Posterior vena cava (tissue), 2 donors: Measurements from ENCODE around the gene TCOF1. TPM values are rescaled to one million over a fixed set of nuclear protein-coding genes. Genes with fewer than 3 reads are reported as not detected.

Experiments used
- DNase-seq: peaks from one replicate; pipeline ENCODE4 v3.0.0-alpha.2; 2020; ENCODE audit warnings: low spot score
- intact Hi-C, 2 donors: fragments of 100-400 bp; cut with DNase I; formaldehyde crosslinking; loops; one replicate each; pipeline versions ENCODE4 v1.14.1 to v1.14.2; 2022 to 2023
- total RNA-seq, 2 donors: library from RNA; stranded (reverse); fragmentation: NEBNext Ultra II Directional; extraction: Animal tissue kit (Norgen Biotek cat#: 25700); gene quantifications; one replicate each; pipeline ENCODE4 v1.2.1, GENCODE V29; 2021
- donor health status: DM: yes; HTN: yes; CAD: no.
- donor health status: DM: yes; HTN: yes; CAD: no.

TCOF1 gene
- total RNA-seq, 2 donors from 2014 or later: 19.2 to 24.4 TPM

DNA sequence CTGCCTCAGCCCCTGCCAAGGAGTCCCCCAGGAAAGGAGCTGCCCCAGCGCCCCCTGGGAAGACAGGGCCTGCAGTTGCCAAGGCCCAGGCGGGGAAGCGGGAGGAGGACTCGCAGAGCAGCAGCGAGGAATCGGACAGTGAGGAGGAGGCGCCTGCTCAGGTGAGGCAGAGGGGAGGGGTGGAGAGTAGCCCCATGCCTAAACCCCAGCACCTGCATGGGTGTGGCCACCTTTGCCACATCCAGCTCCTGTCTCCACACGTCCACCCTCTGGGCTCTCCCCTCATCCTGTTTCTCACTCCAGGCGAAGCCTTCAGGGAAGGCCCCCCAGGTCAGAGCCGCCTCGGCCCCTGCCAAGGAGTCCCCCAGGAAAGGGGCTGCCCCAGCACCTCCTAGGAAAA lies 17.2 kb downstream of the TCOF1 start:
- intact Hi-C loops: no loop called here
- DNase-seq: no peak

DNA sequence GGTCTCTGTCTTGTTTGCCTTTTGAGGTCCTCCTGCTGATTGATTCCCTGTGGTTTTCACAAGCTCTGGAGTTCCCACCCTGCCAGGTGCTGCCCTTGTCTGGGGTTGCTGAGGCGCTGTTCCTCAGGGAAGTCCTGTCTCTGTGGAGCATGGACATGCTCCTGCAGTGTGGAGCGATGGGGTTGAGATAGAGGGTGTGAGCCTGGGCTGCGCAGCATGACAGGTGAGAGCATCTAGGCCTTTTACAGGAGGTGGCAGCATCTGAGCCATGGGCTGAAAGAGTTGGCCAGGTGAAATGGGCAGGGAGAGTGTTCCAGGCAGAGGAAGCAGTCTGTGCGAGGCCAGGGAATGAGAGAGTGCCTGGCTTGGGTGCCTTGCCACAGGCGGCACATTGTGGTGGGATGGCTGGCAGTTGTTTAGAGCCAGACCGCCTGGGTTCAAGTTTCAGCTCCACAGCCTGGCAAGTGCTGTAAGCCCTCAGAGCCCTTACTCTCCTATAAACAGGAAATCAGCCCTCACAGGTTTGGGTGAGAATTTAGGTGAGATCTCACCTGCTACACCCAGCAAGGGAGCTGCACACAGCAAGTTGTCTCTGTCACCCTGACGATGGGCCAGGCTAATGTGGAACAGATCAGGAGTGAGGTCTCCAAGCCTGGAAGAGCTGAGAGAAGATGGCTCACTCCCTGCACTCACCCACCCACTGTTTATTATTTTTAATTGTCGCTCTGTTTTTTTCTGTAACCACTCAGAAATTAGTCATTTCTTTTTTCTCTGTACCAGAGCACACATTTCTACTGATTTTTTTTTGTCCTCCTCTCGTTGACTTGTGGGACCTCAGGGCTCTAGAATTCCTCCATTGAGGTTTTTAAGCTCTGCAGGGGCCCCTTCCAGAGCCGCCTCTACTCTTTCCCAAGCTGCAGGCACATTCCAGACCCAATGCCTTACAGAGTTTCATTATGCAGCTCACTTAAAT lies 19.6 kb downstream of the TCOF1 start:
- DNase-seq: no peak
- intact Hi-C loops: no loop called here

- DNase-seq: no peak
- intact Hi-C loops: no loop called here
Measured at GRCh38 chr5:150377964-150378694, 20.6 kb downstream of the TCOF1 start.

DNA sequence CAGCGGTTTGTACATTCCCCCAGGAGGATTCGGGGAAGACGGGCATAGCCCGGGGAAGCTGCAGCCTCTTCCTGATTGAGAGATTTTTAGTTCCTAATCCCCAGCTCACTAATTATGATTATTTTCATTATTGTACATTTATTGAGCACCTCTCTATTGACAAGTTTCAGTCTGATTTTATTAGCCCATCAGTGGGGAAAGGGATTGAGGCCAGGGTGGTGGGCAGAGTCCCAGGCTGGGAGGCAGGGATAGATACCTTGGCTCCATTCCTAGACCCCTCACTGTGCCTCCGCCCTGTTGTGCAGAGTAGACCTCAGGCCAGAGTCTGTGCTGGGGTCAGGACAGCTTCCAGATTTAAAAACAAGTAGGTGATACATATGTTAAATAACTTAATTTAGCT lies 27.2 kb downstream of the TCOF1 start:
- no peak for DNase-seq
- intact Hi-C loops: no loop called here

DNA sequence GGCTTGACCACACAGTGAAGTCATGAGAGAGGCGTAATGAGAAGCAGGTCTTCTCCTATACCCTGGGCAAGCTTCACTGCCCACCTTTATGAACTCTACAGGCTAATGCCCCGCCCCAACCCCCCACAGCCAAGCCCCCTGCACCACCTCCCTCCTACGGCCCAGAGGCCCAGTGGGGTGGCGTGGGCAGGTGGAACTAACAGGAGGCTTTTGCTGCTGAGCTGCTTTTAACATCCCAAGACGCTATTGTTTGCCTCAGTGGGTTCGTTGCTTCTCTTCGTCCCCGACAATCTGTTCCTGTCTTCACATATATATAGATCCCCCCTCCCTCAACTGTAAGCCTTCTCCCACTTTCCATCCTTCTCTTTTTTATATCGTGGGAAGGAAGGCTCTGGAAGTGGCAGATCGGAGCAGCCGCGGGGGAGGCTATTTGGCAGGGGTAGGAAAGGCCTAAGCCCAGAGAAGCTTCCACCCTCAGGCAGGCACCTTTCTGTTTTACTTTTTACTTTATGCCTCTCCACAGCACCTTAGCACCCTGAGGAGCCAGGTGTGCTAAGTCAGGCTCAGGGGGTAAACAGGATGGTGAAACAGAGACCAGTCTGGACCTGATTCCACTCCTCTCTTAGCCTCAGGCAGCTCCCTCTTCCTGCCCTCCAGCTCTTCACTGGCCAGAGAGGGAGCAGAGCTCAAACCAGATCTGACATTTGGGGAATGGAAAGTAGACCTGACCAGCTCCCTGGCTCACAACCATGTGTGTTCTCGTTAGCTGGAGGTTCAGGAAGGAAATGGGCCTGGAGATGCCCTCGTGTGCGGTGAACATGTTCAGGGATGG lies 28.7 kb downstream of the TCOF1 start:
- DNase-seq: no peak
- intact Hi-C loops: no loop called here

DNA sequence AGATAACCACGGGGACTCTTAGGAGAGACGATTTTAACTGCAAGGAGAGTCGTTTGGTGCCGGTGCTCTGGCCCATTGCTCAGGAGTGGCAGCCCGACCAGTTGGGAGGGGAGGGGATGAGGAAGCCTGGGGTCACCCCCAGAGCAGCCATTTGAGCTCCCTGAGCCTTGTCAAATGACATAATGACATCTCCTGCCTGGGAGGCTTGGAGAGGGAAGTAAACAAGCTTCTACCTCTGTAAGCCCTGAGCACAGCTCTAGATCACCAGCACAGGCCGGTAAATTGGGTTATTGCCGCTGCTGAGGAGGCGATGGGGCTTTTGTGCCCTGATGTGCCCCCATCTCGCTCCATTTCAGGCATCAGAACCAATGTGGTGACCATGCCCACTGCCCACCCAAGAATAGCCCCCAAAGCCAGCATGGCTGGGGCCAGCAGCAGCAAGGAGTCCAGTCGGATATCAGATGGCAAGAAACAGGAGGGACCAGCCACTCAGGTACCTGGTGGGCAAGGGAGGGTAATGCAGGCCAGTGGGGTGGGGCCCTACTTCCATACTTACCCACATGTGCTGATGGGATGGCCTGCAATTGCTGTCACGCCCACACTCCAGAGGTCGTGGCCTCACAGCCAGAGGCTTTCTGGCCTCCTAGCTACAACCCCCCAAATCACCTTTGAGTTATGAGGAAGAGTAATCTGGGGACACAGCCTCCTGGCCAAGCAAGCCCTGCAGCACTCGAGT lies 32.2 kb downstream of the TCOF1 start:
- intact Hi-C loops: no loop called here
- DNase-seq: no peak

DNA sequence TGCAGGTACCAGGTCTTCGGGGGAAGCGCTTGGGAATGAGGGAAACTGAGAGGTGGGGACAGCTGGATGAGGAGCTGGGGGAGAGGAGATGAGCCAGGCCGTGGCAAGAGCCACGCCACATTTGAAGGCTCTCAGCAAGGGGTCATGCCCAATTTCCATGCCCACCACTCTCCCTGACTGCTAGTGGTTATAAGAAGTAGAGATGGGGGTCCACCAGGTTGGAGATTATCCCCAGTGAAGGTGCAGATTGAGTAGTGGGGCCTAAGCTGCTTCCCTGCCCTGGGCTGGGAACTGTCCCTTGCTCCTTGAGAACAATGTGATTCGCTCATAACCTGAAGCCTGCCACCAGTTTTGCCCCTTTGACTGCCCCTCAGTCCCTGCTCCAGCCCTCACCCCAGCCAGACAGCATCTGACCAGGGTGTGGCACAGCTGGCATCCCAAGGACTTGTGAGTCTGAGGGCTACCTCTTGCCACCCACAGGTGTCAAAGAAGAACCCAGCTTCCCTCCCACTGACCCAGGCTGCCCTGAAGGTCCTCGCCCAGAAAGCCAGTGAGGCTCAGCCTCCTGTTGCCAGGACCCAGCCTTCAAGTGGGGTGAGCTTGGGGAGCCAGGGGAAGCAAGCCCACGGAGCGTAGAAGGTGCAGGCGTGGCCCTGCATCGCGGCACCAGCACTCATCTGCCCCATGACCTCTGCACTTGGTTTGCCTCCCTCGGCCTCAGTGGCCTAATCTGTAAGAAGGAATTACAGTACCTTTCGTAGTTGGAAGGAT lies 33.8 kb downstream of the TCOF1 start:
- DNase-seq: no peak
- intact Hi-C loops: no loop called here

GRCh38 chr5:150391986-150392385 lies 34.5 kb downstream of the TCOF1 start:
- no peak for DNase-seq

GRCh38 chr5:150392680-150393079 lies 35.2 kb downstream of the TCOF1 start:
- DNase-seq: no peak
- intact Hi-C loops: no loop called here

More at GRCh38 chr5:150391986-150392385, 34.5 kb downstream of the TCOF1 start:
- intact Hi-C loops: no loop called here

DNA sequence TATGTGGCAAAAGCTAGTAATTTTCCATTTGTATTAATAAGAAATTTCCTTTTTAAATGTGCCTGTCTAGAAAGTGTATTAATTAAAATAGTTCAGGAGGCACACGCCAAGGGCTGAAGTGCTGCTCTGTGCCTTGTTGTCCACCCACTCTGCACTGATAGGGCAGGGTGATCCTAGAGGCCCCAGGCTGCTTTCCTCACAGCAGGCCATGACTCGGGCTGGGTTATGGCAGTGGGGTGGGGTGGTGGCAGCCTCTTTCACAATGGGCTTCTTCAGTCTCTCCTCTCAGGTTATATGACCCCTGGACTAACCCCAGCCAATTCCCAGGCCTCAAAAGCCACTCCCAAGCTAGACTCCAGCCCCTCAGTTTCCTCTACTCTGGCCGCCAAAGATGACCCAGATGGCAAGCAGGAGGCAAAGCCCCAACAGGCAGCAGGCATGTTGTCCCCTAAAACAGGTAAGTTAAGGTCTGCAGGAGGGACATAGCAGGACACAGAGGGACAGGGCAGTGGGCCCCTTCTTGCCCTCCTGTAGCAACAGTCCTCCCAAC lies 35.7 kb downstream of the TCOF1 start:
- intact Hi-C loops: no loop called here

GRCh38 chr5:150394131-150394530 lies 36.6 kb downstream of the TCOF1 start:
- intact Hi-C loops: no loop called here
- DNase-seq: no peak

More for the DNA sequence above, 35.7 kb downstream of the TCOF1 start:
- DNase-seq: no peak

DNA sequence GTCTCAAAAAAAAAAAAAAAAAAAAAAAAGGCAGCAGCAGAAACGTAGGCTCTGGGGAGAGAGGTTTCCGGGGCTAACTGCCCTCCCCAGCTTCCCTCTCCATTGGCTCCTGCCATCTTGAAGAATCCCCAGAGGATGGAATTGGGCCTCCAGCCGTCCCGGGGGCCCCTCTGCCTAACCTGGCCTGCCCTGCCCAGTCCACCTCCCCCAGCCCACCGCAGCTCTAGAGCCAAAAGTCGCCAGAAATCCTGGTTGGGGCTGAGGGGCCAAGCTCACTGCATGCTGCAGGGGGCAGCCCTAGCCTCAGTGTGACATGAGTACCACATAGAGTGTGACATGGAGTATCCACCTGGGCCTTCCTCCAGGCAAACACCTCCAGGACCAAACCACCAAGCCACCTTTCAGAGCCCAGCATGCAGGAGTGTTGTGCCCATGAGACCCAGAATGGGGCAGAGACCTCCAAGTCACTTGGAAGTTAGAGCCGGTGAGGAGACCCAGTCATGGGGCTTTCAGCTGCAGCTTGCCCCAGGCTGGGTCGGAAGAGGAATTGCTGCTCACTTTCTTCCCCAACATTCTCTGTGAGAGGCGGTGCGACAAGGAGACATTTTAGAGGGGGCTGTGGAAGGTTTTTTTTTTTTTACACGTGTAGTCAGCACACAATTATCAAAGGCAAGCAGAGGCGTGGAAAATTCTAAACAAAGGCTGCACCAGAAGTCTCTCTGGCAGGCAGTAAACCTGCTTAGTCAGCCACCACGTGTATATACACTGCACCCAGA lies 37.6 kb downstream of the TCOF1 start:
- intact Hi-C loops: no loop called here
- no peak for DNase-seq

DNA sequence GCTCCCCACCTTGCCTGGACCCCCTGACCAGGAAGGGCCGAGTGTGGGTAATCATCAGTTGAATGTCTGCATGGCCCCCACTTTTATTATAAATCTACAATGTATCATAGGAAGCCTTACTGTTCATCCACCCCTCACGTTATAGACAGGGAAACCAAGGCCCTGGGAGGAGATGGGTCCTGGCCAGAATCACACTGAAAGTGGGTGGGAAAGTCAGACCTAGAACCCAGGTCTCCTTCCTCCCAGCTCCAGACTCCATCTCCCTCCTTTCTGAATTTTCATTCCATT lies 38.1 kb downstream of the TCOF1 start:
- intact Hi-C loops: no loop called here

DNA sequence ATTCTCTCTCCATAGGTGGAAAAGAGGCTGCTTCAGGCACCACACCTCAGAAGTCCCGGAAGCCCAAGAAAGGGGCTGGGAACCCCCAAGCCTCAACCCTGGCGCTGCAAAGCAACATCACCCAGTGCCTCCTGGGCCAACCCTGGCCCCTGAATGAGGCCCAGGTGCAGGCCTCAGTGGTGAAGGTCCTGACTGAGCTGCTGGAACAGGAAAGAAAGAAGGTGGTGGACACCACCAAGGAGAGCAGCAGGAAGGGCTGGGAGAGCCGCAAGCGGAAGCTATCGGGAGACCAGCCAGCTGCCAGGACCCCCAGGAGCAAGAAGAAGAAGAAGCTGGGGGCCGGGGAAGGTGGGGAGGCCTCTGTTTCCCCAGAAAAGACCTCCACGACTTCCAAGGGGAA lies 38.8 kb downstream of the TCOF1 start:
- no peak for DNase-seq
- intact Hi-C loops: no loop called here

More for the DNA sequence above, 38.1 kb downstream of the TCOF1 start:
- DNase-seq: no peak

DNA sequence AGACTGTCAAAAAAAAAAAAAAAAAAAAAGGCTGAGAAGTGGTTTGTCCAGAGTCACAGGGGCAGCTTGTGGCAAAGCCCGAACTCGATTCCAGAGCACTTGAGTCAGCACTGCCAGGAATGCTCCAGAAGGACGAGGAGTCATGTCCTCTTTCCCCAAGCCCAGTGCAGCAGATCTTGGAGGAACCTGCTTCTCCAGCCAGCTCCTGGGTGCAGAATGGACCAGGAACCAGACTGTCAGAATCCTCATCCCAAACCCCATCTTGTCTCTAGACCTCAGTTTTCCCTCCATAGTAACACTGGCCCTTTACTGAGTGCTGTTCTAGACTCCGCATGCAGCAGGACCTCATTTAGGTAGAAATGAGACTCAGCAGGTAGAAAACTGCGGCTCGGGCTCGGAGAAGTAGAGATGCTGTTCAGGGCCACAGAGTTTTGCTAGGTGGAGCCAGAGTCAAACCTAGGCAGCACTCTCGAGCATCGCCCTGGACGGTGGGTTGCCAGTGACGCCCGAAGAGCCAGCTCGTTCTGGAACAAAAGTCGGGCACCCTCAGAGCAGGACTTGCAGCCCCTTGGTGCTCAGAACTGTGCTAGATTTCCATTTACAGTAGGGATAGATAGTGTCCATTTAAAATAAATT lies 39.8 kb downstream of the TCOF1 start:
- intact Hi-C loops: no loop called here
- no peak for DNase-seq

- intact Hi-C loops: no loop called here
- no peak for DNase-seq
Measured at GRCh38 chr5:150397782-150398721, 40.6 kb downstream of the TCOF1 start.
